GM19324 (cell line): ENCODE measurements around the gene MICAL2.

Experiments used
- ATAC-seq: cut with Tn5 transposase; IDR thresholded peaks from one replicate; pipeline ENCODE4 v1.9.1; 2021; ENCODE audit warnings: mild to moderate bottlenecking, moderate library complexity; ENCODE audit not compliant: unreplicated experiment, low FRiP score

MICAL2 gene

GRCh38 chr11:12116425-12117032 lies 6.1 kb downstream of the MICAL2 start:
- ATAC-seq = no peak

DNA sequence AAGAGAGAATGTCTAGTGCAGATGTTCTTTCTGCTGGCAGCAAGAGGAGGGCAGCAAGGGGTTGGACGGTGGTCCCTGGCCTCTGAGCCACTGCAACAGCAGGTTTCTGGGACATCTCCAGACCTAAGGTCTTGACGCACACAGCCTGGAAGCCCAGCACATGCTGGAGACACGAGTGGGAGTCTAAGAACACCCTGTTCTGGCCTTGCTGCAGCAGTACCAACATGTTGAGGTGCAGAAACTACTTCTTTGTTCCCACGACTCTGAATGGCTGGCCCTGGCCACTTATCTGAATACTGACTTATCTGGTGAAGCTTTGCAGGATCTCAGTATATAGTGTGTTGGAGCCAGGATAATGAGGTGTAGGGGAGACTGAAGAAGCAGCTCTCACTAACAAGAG lies 6.8 kb downstream of the MICAL2 start:
- no peak for ATAC-seq

DNA sequence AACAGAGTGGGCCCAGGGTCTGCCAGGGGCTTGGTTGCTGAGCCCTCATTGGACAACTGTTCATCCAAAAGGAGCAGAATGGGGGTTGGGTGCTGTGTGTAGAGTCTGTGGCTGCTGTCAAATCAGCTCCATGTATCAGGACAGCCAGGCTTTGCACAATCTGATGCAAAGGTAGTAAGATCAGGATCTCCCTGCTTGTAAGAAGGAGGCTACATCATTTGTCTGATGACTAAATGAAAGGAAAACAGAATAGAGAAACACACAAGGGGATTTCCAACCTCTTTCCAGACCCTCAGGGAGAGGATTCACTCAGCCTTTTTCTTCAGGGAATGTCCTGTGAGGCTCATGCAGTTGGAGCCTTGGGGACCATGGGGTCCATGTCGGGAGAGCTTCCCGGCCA lies 7.2 kb downstream of the MICAL2 start:
- no peak for ATAC-seq

DNA sequence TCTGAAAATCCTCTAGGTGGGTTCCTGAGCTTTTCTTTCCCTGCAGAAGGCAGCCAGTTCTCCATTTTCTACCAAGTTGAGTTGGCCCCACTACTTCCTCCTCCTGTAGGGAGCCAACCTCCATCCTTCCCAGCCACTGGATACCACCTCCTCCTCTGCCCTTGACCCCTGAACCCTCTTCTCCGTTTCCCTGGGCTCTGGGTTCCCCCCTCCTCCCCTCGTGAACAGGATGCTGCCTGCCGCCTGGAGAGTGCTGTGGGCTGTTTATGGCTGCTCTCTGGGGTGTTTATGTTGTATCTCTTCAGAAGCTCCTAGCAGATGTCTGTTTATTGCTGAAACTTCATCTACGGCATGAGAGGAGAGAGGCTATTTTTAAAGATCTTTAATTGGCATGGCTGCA lies 8.6 kb downstream of the MICAL2 start:
- no peak for ATAC-seq

- ATAC-seq = no peak
Measured at GRCh38 chr11:12119502-12119901, 9.1 kb downstream of the MICAL2 start.

GRCh38 chr11:12120031-12121008 lies 9.9 kb downstream of the MICAL2 start:
- no peak for ATAC-seq

- no peak for ATAC-seq
Measured at GRCh38 chr11:12121011-12121410, 10.6 kb downstream of the MICAL2 start.

GRCh38 chr11:12121517-12121916 lies 11.1 kb downstream of the MICAL2 start:
- no peak for ATAC-seq

- no peak for ATAC-seq
Measured at GRCh38 chr11:12122083-12122482, 11.7 kb downstream of the MICAL2 start.

DNA sequence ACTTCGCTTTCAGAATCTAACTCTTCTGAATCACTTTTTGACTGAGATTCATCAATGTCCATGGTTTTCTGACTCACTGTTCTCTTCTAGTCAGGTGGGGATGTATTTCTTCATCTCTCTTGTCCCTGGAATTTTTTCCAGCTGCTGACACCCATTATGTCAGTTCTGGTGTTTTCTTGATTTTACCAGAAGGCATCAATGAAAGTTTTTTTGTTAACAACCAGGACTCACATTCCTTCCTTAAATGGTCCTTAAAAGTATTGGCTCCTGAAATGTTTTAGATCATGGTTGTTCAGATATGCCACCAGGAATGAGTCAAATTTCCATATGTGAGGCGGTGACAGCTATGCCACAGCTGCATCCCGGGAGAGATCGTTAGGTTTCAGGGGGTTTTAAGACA lies 12.9 kb downstream of the MICAL2 start:
- ATAC-seq = no peak

DNA sequence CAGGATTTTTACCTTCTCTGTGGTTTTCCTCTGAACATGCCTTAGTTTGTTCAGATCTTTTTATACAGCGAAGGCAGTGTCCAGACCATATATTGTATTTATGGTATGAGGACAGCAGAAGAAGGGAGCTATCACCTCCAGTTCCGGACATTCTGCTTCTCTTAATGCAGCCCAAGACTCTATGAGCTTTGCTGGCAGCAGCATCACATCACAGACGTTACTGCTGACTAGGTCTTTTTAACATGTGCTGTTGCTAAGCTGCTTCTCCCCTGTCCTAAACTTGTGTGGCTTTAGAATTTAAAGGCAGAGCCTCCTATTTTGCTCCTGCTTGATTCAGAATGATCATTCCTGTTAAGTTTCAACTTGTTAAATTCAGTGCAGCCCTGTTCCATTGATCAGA lies 13.4 kb downstream of the MICAL2 start:
- ATAC-seq = no peak

DNA sequence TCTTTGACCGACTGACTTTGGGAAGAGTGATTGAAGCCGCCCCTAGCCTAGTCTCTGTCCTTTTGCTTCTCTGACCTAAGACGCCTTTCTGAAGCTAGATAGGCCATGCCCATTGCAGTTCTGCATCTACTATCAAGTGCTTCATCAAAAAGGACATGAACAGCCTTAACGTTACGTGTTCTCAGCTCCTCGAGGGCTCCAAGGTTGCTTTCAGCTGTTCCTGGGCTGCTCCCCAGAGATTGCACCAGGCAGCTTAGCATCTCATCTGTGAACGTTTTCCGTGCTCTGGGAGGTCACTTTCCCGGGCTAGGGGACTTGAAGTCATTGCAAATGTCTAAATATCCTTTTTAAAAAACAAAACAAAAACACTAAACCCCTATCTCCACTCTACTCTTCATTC lies 13.9 kb downstream of the MICAL2 start:
- ATAC-seq = no peak

- ATAC-seq = no peak
Measured at GRCh38 chr11:12125609-12126149, 15.3 kb downstream of the MICAL2 start.

DNA sequence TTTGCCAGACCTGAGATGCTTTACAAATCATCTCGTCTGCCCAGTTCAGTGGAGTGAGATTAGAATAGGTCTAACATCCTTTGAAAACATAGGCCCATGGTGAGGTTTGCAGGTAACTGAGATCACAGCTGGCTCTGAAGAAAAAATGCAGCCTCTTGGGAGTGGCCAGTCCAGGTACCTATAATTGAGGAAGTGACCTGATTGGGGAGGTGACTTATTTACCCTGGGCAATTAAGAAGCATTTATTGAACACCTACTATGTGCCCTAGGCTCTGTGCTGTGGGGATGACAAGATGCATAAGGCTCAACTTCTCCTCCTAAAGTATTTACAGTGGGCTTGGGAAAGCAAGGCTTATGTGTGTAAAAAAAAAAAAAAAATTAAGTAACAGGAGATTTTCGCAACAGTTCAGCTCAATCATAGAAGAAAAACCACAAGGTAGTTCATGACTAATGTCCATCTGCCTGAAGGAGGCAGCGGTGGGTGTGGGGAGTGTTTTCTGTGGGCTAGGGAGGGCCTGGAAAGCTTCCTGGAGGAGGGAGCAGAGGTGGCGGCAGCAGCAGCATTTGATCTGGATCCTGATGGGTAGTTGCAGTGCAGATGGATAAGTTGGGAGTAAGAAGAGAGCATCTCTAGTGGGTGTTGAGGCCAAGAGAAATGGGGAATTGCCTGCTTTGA lies 16.1 kb downstream of the MICAL2 start:
- no peak for ATAC-seq

DNA sequence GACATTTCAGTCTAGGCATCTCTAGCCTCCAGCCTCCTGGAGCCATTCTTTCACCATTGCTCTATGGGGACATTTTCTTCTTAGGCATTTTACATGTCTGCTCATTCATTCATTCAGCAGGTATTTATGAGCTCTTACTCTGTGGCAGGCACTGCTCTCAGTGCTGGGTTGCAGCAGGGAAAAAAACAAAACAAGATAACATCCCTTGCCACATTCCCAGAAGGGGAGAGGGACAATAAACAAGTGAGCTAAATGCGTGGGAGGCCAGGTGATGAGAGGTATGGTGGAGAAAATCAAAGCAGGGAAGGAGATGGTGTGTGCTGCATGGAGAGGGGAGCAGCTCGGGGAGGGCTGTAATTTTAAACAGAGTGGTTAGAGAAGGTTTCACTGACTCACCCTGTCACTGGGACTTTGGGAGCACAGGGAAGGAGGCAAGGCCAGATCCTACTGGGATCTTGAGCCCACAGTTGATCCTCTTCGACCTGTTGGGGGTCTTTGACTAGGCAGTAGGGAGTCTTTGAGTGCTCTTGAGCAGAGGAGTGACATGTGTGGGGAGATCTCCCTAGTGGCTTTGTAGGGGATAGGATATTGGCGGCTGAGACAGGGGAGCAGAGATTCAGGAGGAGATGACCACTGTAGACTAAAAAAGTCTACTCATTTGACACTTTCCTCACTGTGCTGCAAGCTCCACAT lies 17.0 kb downstream of the MICAL2 start:
- ATAC-seq = no peak

DNA sequence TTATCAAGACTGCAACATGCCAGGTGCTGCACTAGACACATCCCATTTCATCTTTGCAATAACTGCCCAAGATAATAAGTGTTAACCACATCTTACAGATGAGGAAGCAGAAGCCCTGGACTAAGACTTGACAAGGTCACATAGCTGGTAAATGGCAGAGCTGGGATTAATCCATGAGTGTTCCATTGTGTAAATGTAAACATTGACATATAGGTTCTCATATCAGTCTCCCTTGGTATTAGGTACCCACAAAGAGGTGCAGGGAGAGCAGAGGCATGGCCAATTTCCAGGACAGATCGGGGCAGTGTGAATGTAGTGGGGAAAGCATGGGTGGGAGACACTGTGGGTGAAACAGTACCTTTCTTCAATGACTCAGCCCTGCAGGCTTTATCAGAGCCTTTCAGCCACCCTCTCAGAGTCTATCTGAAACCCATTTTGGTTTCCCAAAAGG lies 17.9 kb downstream of the MICAL2 start:
- ATAC-seq = no peak

DNA sequence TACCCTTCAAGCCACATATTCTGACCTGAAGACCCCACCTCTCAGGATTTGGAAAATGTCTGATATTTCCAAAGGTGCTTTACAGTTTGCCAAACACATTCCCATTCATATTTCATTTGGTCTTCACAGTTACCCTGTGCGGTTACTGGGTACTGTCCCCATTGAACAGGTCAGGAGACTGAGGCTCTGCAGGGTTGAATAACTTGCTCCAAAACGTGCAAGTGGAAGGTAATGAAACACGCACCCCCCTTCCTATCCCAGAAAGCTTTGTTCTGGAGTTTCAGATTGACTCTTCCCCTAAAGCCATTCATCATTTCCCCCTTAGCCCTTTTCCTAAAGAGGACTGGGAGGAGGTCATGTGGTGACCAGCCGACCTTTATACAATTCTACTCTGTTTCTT lies 18.8 kb downstream of the MICAL2 start:
- ATAC-seq = no peak

GRCh38 chr11:12130180-12130980 lies 20.0 kb downstream of the MICAL2 start:
- no peak for ATAC-seq

DNA sequence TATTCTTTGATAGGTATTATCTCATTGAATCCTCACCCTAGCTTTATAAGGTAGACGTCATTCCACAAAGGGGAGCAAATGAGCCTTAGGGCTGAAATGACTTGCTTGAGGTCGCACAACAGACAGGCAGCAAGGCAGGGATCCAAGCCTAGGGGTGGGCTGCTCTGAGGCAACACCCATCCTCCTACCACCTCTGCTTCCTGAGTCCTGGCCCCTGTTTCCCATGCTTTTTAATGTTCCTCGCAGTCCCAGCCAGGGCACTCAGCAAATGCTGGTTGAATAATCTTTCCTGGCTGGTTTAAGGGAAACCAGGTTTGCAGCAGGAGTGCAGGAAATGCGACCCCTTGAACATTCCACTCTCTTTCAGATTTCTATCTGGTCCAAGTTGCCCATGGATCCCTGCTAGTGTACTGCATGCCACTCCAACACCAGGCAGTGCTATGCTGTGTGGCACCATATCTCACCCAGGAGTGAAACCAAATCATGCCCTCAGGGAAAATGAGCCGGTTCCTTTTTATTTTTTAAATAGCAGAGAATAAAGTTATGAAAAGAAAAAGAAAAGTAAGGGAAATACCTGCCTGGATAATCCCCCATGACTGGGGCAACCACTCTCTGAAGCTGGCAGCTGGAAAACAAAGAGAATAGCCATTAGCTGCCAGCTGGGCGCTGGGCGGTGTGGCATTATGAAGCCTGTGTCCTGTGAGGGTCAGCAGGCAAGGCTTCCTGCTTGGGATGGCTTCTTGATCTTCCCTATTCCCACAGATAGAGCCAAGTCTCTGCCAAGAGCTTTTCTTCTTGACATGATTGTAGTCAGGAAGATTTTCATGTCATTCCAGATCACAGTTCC lies 21.8 kb downstream of the MICAL2 start:
- no peak for ATAC-seq
